GM19099 (cell line): Measurements from ENCODE around the gene CTDSP1.
A peak's percentile ranks its signal among the peaks of the same experiment; 100 is the strongest.

Experiments used
- POLR2A ChIP-seq: IDR thresholded peaks from 3 replicates; pipeline ENCODE4 v1.6.1; 2011; ENCODE audit warnings: low read depth; ENCODE audit not compliant: insufficient read length; ENCODE audit errors: extremely low read depth

Gene CTDSP1, protein sequence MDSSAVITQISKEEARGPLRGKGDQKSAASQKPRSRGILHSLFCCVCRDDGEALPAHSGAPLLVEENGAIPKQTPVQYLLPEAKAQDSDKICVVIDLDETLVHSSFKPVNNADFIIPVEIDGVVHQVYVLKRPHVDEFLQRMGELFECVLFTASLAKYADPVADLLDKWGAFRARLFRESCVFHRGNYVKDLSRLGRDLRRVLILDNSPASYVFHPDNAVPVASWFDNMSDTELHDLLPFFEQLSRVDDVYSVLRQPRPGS

DNA sequence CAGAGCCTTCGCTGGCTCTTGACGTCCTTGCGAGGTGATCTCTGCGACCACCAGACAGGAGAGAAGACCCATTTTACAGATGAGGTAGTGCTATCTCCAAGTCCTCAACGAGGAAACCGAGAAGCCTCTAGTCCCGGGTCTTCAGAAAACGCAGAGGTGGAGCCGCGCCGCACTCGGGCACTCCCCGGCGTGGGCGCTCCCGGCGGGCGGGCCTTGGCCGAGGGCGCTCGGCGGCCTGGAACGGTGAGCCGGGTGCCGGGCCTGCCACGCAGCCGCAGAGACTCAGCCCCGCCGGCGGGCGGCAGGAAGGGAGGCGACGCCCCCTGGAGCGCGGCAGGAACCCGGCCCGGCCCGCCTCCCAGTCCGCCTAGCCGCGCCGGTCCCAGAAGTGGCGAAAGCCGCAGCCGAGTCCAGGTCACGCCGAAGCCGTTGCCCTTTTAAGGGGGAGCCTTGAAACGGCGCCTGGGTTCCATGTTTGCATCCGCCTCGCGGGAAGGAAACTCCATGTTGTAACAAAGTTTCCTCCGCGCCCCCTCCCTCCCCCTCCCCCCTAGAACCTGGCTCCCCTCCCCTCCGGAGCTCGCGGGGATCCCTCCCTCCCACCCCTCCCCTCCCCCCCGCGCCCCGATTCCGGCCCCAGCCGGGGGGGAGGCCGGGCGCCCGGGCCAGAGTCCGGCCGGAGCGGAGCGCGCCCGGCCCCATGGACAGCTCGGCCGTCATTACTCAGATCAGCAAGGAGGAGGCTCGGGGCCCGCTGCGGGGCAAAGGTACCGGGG, at the start of gene CTDSP1:
Gene CTDSP1 (plus strand): TSS at position 478 of the 776 bp plus-strand sequence. CDS start 223 bp downstream, at position 701.
- peak; percentile 63 for TF ChIP-seq POLR2A

DNA sequence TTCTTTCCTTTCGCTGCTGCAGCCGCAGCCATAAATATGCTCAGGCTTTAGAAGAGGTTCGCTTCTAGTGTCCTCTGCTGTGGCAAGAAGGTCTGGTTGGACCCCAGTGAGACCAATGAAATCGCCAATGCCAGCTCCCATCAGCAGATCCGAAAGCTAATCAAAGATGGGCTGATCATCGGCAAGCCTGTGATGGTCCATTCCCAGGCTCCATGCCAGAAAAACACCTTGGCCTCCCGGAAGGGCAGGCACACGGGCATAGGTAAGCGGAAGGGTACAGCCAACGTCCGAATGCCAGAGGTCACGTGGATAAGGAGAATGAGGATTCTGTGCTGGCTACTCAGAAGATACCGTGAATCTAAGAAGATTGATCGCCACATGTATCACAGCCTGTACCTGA, 45.6 kb upstream of the CTDSP1 start:
- no peak for TF ChIP-seq POLR2A

DNA sequence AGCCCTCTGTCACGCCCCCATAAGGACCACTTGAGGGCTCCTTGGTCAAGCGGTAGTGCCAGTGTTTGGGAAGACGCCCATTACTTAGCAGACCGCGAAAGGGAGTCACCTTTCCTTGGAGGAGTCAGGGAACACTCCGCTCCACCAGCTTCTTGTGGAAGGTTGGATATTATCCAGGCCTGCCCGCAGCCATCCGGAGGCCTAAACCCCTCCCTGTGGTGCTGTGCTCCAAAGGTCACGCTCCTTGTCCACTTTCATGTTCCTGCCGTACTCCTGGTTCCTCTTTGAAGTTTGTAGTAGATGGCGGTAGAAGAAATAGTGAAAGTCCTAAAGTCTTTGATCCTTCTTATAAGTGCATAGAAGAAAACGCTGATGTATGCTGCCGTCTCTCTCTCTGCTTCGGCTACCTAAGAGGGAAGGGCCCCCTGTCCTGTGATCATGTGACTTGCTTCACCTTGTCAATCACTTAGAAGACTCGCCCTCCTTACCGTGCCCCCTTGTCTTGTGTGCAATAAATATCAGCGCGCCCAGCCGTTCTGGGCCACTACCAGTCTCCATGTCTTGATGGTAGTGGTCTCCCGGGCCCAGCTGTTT, 44.7 kb upstream of the CTDSP1 start:
- no peak for TF ChIP-seq POLR2A

DNA sequence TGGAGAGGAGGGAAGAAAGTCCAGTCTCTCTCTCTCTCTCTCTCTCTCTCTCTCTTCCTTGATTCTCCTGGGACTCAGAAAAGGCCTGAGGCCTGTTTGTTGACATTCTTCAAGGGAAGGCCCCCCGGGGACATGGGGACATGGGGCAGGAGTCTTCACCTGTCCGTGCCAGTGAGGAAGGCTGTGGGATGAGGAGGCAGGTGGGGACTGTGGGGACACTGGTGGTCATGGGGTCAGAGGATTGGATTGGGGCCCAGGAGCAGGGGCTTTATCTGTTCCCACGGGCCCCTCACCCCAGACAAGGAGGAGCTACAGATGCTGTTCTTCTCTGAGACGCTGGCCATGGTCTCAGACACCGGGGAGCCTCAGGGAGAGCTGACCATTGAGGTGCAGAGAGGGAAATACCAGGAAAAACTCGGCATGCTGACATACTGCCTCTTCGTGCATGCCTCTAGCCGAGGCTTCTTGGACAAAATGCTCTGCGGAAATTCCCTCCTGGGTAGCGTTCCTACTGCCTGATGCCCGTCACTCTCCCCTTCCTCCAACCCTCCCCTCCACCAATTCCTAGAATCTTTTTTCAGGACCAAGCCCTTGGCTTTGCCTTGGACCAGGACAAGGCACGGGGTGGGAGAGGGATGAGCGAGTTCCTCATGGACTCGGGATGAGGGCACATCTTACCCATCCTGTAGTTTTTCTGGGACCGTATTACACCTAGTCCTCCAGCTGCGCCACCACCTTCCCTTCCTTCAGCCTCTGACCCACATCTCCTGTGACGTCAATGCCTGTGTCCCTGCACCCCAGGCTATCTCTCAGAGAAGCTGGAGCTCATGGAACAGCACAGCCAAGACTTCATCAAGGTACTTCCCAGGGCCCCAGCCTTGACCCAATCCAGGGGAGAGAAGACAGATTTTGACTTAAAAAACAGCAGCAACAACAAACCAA, 42.2 kb upstream of the CTDSP1 start:
- no peak for TF ChIP-seq POLR2A

DNA sequence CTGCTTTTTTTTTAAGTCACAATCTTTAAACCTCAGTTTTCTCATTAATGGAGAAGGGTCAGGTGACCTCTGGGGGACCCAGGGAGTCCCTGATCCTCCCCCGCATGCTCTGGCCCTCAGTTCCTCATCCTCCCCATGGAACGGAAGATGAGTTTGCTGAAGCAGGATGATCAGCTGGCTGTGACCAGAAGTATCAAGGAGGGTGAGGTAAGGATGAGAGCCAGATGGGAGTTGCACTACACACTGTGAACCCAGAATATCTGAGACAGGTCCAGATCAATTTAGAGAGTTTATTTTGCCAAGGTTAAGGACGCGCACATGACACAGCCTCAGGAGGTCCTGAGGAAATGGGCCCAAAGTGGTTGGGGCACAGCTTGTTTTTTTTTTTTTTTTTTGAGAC, 39.2 kb upstream of the CTDSP1 start:
- TF ChIP-seq POLR2A: no peak

DNA sequence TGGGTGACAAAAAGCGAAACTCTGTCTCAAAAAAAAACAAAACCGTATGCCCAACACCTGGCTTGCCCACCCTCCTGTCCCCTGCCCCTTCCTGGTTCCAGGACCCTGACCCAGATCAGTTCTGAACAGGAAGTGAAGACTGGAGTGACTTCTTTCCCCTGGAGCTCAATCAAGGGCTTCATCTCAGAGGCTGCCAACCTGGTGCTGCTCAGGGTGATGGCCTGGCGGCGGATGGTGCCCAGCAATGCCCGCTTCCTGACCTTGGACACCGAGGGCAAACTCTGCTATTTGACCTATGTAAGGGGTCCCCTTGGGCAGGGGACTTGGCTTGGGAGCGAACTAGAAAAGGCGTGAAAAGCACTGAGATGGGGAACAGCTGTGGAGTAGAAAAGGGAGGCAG, 37.1 kb upstream of the CTDSP1 start:
- no peak for TF ChIP-seq POLR2A

DNA sequence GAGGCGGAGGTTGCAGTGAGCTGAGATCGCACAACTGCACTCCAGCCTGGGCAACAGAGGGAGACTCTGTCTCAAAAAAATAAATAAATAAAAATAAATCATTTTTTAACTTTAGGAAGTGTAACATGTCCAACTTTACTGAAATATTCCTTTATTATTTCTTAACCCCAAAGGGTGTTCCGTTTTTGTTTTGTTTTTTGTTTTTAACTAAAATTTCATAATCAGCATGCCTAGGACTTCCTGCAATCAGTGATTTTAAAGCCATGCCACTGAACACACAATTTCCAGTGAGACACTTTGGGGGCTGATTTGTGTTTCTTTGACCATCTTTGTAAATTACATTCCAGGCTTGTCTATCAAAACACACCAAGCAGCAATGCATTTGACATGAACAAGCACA, 35.9 kb upstream of the CTDSP1 start:
- no peak for TF ChIP-seq POLR2A

DNA sequence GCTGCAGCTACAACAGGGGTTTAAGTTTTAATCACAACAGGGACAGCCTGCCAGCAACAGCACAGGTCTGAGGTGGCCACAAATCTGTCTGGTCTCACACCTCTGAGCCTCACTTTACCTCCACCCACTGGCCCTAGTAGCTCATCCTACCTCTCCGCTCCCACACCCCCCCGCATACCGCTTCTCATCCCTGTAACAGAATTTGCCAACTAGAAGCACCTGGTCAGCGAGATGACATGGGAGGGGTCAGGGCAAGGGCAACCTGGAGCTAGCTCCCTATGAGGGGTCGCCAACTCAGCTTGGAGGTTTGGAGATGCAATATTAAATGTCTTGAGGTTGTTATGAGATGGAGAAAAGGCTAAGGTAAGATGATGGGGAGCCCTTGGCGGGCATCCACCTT, 35.5 kb upstream of the CTDSP1 start:
- no peak for TF ChIP-seq POLR2A

DNA sequence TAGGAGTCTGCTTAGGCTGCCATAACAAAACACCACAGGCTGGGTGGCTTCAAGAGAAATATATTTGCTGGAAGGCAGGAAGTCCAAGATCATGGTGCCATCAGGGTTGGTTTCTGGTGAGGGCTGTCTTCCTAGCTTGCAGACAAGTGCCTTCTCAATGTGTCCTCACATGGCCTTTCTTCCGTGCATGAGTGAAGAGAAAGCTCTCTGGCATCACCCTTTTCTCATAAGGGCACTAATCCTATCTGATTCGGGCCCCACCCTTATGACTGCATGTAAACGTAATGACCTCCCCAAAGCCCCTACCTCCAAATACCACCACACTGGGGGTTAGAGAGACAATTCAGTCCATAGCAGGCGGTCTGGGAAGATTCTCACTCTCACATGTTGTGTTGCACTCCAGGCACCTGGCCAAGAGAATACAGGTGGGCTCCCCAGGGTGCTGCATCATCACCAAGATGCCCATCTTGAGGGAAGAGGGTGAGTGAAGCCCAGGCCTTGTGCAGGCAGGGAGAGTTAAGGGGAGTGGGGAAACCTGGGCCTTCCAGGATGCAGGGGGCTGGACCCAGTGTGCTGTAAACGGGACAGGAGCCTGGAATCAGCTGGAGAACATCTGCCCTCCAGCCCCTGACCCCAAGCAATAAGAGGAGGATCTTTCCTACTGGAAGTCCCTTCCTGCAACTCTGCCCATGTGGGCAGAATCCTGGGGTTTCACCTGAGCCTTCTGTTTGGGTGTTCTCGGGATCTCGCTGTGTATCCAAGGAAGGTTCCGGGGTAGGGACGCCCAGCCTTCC, 32.9 kb upstream of the CTDSP1 start:
- TF ChIP-seq POLR2A: no peak

DNA sequence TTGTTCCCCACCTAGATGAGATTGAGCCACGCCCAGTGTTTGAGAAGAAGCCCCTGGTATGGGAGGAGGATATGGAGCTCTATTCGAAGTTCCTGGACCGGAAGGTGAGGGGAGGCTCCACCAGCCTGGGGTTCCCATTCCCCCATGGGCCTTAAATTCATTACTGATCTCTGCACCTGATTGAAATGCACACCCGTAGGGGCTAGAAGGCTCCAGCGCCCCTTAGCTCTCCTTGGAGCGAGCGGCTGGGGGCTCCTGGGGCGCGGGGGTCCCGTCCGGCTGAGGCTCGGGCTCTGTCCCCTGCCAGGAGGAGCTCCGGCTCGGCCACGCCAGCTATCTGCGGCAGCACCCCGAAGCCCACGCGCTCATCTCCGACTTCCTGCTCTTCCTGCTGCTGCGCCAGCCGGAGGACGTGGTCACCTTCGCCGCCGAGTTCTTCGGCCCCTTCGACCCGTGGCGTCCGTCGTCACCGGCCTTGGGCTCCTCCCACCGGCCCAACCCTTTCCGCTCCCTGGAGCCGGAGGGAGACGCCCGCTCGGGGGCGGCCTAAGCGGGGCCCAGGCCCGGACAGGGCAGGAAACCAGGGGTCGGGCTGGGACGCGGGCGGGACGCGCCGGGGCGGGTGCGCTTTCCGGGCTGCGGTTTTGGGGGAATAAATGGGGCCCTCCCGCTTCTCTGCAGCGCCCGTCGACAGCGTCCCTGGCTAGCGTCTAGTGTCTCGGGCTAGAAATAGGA, 32.1 kb upstream of the CTDSP1 start:
- peak; percentile 84 for TF ChIP-seq POLR2A

DNA sequence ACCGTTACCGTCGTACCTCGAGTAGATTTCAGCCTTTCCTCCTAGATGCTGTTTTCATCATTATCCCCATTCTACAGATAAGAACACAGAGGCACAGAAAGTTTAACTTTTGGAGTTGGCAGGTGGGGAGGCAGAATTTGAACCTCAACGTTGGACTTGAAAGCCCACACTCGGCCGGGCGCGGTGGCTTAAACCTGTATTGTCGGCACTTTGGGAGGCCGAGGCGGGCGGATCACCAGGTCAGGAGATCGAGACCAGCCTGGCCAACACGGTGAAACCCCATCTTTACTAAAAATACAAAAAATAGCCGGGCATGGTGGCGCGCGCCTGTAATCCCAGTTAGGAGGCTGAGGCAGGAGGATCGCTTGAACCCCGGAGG, 31.5 kb upstream of the CTDSP1 start:
- TF ChIP-seq POLR2A: no peak

DNA sequence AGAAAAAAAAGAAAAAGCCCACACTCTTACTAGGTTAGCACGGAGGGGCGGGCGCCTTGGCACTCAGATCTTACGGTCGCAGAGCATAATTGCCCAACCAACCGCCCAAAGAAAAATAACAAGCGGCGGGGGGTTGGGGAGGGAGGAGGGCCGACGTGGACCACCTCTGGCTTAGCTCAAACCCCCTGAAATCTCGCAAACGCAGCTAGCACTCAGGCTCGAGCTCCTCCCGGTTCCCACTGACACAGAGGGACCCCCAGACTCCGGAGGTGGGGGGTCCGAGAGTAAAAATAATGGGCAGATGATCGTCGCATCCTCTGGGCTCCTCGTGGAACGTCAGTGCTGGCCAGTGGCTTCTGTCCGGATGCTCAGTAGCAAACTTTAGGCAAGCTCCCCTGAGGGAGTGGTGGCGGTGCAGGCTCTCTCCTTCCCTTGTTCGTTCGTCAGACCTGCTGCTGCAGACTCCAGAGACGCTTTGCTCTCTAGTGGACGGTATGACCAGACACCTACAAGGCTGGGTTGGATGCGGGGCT, 31.0 kb upstream of the CTDSP1 start:
- TF ChIP-seq POLR2A: no peak

DNA sequence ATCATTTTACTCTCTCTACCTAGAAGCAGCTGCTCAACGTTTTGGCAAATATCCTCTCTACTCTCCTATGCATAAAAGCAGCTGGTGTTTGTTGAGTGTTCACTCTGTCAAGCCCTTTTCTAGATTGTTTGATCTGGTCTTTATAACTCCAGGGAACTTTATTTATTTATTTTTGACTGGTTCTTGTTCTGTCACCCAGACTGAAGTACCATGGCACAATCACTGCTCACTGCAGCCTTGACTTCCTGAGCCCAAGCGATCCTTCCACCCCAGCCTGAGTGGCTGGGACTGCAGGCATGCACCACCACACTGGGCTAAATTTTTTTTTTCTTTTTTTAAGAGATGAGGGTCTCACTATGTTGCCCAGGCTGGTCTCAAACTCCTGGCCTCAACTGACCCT, 30.3 kb upstream of the CTDSP1 start:
- no peak for TF ChIP-seq POLR2A

DNA sequence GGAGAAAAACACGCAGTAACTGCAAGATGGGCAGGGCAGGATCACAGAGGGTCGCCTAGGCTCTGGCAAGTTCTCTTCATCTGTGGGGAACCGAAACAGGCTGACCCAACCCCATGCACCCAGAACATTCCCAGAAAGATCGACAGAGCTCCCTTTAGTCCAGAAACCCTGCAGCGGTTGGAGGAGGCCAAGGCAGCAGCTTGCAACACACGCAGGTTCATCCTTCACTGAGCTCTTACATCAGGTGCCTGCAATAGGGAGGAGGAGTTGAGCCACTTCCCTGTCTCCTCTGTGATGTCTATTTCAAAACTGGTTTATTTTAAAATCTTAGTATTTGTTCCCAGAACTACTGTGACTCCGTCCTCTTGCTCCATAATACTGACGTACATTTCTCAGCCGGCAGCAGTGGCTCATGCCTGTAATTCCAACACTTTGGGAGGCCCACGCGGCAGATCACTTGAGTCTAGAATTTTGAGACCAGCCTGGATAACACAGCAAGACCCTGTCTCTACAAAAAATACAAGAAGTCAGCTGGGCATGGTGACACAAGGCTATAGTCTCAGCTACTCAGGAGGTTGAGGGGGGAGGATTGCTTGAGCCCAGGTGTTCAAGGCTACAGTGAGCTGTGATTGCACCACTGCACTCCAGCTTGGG, 29.1 kb upstream of the CTDSP1 start:
- no peak for TF ChIP-seq POLR2A

DNA sequence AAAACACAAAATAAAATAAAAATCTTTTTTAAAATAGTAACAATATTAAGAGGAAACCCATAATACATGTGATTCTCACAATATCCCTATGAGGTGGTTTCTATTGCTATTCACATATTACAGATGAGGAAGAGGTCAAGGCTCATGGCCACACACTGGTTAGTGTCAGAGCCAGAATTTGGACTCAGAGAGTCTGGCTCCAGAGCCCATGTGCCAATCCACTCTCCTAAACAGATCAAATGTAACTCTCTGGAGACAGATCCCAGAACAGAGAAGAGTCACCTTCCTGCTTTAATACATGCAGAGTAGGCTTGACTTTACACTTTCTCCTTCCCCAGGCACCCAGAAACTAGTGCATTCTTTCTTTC, 27.7 kb upstream of the CTDSP1 start:
- no peak for TF ChIP-seq POLR2A
